ENCODE measurements around the gene BCL2L2. TPM values are rescaled to one million over a fixed set of nuclear protein-coding genes. Genes with fewer than 3 reads are reported as not detected.

BCL2L2 gene
- total RNA-seq, 1 experiment from 2014 or later = 41.2 TPM

DNA sequence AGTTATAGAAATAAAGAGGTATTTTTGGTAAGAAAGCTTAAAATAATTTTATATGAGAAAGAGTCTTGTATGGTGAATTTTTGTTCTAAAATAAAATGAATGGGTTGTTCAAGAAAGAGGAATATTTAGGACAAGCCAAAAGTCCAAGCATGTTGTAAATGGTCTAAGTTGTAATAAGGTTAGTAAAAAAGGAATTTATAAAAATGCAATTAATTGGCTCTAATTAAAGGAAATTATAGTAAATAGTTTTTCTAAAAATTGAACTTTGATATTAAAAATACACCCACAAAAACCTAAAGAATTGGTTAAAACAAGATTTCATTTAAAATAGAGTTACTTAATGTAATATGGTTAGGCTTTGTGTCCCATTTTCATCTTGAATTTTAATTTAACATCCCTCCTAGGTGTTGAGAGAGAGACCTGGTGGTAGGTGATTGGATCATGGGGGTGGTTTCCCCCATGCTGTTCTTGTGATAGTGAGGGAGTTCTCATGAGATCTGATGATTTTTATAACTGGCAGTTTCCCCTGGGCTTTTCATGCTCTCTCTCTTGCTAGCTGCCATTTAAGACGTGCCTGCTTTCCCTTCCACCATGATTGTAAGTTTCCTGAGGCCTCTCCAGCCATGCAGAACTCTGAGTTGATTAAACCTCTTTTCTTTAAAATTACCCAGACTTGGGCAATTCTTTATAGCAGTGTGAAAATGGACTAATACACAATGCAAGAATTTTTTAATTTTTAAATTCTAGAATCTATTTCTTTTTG, 33.1 kb downstream of the BCL2L2 start:
- no TSS peak for BruUV-seq (replicated peaks)
- POLR2A ChIA-PET = interaction anchor here (1.5 kb wide), 1 partner anchor 18 kb away, joined by 6 read pairs; the partner anchor contains the start of gene PABPN1
- no peak for DNase-seq (ENCODE audit: unreplicated experiment)
- Mint-ChIP-seq H3K27ac (ENCODE audit: low read depth, unreplicated experiment) (no peak overlapping the region), H3K4me1 (ENCODE audit: insufficient read depth, unreplicated experiment) (no peaks in the 10 kb centered on the region), H3K9me3 (ENCODE audit: unreplicated experiment) (no peaks in the 10 kb centered on the region), H3K27me3 (ENCODE audit: insufficient read depth, unreplicated experiment) (no peaks in the 10 kb centered on the region), H3K4me3 (ENCODE audit: unreplicated experiment) (no peak overlapping the region), H3K36me3 (ENCODE audit: insufficient read depth, unreplicated experiment) (no peaks in the 10 kb centered on the region)
- CTCF ChIA-PET = no interaction called here
- intact Hi-C loops (cut with micrococcal nuclease) = no loop called here
- TF ChIP-seq, protein P1, sequence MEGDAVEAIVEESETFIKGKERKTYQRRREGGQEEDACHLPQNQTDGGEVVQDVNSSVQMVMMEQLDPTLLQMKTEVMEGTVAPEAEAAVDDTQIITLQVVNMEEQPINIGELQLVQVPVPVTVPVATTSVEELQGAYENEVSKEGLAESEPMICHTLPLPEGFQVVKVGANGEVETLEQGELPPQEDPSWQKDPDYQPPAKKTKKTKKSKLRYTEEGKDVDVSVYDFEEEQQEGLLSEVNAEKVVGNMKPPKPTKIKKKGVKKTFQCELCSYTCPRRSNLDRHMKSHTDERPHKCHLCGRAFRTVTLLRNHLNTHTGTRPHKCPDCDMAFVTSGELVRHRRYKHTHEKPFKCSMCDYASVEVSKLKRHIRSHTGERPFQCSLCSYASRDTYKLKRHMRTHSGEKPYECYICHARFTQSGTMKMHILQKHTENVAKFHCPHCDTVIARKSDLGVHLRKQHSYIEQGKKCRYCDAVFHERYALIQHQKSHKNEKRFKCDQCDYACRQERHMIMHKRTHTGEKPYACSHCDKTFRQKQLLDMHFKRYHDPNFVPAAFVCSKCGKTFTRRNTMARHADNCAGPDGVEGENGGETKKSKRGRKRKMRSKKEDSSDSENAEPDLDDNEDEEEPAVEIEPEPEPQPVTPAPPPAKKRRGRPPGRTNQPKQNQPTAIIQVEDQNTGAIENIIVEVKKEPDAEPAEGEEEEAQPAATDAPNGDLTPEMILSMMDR (IDR thresholded peaks at IDR 0.05; ENCODE audit: unreplicated experiment) = no peak

DNA sequence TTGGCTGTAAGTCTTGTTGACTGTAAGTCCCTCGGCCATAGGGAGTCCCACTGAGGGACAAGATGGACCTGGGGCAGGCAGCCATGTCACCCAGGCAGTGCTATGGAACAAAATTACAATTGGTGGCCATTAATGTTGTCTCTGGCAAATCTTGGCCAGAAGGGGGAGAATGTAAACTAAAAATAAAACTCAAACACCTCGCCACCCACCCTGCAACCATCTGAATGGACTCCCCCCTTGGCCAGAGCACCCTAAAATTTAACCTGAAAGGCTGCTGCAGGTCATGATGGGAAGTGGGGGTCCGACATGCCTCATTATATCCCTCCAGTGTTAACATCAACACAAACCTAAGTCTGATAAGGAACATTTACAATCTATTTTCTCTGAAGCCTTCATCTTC, 37.8 kb downstream of the BCL2L2 start:
- ChIA-PET POLR2A (no interaction called here), CTCF (no interaction called here)
- intact Hi-C loops (cut with micrococcal nuclease) = no loop called here
- no peak for DNase-seq (ENCODE audit: unreplicated experiment)
- no peak overlapping the region for H3K27ac Mint-ChIP-seq (ENCODE audit: low read depth, unreplicated experiment)
- TF ChIP-seq, protein P1 (IDR thresholded peaks at IDR 0.05; ENCODE audit: unreplicated experiment) = no peak
- H3K36me3 Mint-ChIP-seq (ENCODE audit: insufficient read depth, unreplicated experiment) = no peaks in the 10 kb centered on the region
- no peaks in the 10 kb centered on the region for H3K4me1 Mint-ChIP-seq (ENCODE audit: insufficient read depth, unreplicated experiment)
- H3K4me3 Mint-ChIP-seq (ENCODE audit: unreplicated experiment) = no peak overlapping the region
- no TSS peak for BruUV-seq (replicated peaks)
- H3K9me3 Mint-ChIP-seq (ENCODE audit: unreplicated experiment) = no peaks in the 10 kb centered on the region
- H3K27me3 Mint-ChIP-seq (ENCODE audit: insufficient read depth, unreplicated experiment) = peaks cover 7% of the 10 kb centered on the region

DNA sequence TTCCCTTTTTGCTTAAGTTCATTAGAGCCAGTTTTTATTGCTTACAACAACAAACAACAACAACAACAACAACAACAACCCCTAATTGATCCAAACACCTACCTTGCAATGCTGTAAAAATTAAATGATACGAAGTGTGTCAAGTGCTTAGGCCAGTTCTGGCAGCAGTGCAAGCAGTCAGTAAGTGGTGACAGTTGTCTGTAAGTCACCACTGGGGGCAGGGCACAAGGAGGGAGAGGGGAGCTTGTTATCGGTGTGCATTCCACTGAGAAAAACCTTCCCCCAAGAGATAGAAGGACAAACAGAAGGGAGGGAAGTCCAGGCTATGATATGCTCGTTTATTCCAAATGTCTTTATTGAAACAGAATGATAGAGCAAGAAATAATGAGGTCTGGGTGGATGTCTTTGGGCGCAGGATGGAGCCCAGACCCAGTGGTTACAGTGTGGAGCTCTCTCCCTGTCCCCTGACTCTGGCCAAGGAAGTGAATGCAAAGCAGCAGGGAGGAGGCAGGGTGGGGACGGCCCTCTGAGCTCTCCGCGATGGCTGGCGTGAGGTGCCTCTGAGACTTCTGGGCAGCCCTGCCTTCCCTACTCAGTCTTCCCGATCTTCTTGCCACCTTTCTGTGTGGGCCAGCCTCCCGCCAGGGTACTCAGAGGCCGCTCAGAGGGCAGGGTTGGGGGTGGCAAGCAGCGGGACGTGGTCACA, 39.5 kb downstream of the BCL2L2 start:
- CTCF ChIA-PET = interaction anchor here (0.6 to 1.9 kb wide), 6 partner anchors 10 to 461 kb away, joined by 3 to 6 read pairs (median 3); no protein-coding TSS in a partner anchor
- peaks cover 24% of the 10 kb centered on the region for H3K27me3 Mint-ChIP-seq (ENCODE audit: insufficient read depth, unreplicated experiment)
- TF ChIP-seq, protein P1 (IDR thresholded peaks at IDR 0.05; ENCODE audit: unreplicated experiment) = no peak
- BruUV-seq (replicated peaks) = no TSS peak
- DNase-seq (ENCODE audit: unreplicated experiment) = no peak
- POLR2A ChIA-PET = no interaction called here
- no peak overlapping the region for H3K27ac Mint-ChIP-seq (ENCODE audit: low read depth, unreplicated experiment)
- H3K4me1 Mint-ChIP-seq (ENCODE audit: insufficient read depth, unreplicated experiment) = no peaks in the 10 kb centered on the region
- peaks cover 7% of the 10 kb centered on the region for H3K9me3 Mint-ChIP-seq (ENCODE audit: unreplicated experiment)
- intact Hi-C loops (cut with micrococcal nuclease) = no loop called here
- H3K4me3 Mint-ChIP-seq (ENCODE audit: unreplicated experiment) = no peak overlapping the region
- H3K36me3 Mint-ChIP-seq (ENCODE audit: insufficient read depth, unreplicated experiment) = no peaks in the 10 kb centered on the region

DNA sequence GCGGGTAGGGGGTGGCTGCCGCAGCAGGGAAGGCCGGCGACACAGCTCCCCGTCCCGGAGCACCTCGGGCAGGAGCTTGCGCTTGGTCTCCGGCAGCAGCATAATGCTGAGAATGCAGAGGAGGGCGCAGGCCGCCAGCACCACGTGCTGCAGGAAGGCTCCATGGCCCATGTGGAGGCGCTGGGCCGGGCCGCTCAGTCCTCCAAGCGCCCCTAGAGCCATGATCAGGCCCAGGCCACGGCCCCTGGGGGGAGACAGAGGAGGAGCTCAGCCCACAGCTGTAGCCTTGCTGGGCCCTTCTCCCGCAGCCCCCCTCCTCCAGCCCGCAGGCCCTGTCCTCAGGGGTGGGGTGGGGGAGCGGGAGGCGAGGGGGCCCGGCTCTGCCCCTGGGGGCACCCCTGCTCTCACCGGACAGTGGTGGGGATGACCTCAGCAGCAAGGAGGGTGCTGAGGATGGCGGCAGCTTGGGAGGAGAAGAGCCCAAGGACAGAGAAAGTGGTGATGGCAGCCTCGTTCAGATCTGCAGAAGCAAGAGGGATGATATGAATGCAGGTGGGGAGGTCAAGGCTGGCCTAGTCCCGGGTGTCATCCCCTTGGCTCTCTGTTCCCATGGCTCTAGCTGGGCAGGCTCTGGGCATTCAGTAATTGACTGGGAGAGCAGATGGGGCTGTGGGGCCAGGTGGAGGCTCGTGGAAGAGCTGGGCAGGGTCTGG, 40.2 kb downstream of the BCL2L2 start:
- ChIA-PET CTCF (interaction anchor here (0.8 to 1.9 kb wide), 3 partner anchors 11 to 33 kb away, joined by 3 to 6 read pairs (median 3); no protein-coding TSS in a partner anchor), POLR2A (no interaction called here)
- Mint-ChIP-seq H3K36me3 (ENCODE audit: insufficient read depth, unreplicated experiment) (no peaks in the 10 kb centered on the region), H3K4me1 (ENCODE audit: insufficient read depth, unreplicated experiment) (no peaks in the 10 kb centered on the region), H3K27me3 (ENCODE audit: insufficient read depth, unreplicated experiment) (peaks cover 30% of the 10 kb centered on the region), H3K27ac (ENCODE audit: low read depth, unreplicated experiment) (no peak overlapping the region), H3K9me3 (ENCODE audit: unreplicated experiment) (peaks cover 7% of the 10 kb centered on the region), H3K4me3 (ENCODE audit: unreplicated experiment) (no peak overlapping the region)
- intact Hi-C loops (cut with micrococcal nuclease) = no loop called here
- no peak for DNase-seq (ENCODE audit: unreplicated experiment)
- TF ChIP-seq, protein P1 (IDR thresholded peaks at IDR 0.05; ENCODE audit: unreplicated experiment) = no peak
- no TSS peak for BruUV-seq (replicated peaks)

Data from MCF 10A (cell line).